Psoas muscle (tissue), 8 donors: Measurements from ENCODE around the gene ATP5F1A. TPM values are rescaled to one million over a fixed set of nuclear protein-coding genes. Genes with fewer than 3 reads are reported as not detected.
A peak's percentile ranks its signal among the peaks of the same experiment; 100 is the strongest.
"Not testable (repeated sequence)": the region's sequence is repeated elsewhere in the genome, so short reads cannot be mapped to it uniquely, and the experiment has no call there.

Source experiments
- ATAC-seq, 4 donors: fragments of 200-7000 bp; cut with Tn5 transposase; one replicate each; pipeline ENCODE4 v1.9.1; 2020; ENCODE audit warnings: moderate library complexity in 3 of 4, mild to moderate bottlenecking in 2 of 4
- DNase-seq, 2 donors: peaks; one replicate each; pipeline ENCODE4 v3.0.0-alpha.2; 2020
- H3K27ac ChIP-seq: fragments of 200-600 bp; one replicate; pipeline ENCODE4 v1.8.0; 2022
- H3K27me3 ChIP-seq, 3 donors: fragments of 200-600 bp in 1 of 3; one replicate each; pipeline versions ENCODE4 v1.6.1 to v1.8.0; 2013 to 2022; ENCODE audit warnings: low read length in 2 of 3, mild to moderate bottlenecking in 2 of 3, moderate library complexity in 1 of 3; ENCODE audit not compliant: insufficient read depth in 3 of 3
- H3K36me3 ChIP-seq, 2 donors: fragments of 200-600 bp in 1 of 2; one replicate each; pipeline versions ENCODE4 v1.6.1 to v1.8.0; 2013 to 2022; ENCODE audit warnings: low read depth in 1 of 2, mild to moderate bottlenecking in 1 of 2, moderate library complexity in 1 of 2; ENCODE audit not compliant: insufficient read depth in 1 of 2
- H3K4me1 ChIP-seq: fragments of 200-600 bp; one replicate; pipeline ENCODE4 v1.8.0; 2022
- H3K4me3 ChIP-seq: fragments of 200-600 bp; one replicate; pipeline ENCODE4 v1.8.0; 2022; ENCODE audit warnings: mild to moderate bottlenecking
- H3K9me3 ChIP-seq: fragments of 200-600 bp; one replicate; pipeline ENCODE4 v1.8.0; 2022
- WGBS, 3 donors: extraction: QIAGEN DNeasy Blood & Tissue Kit; methylation state at CpG; one replicate each; pipeline versions ENCODE4 v1.1.6 to v1.1.7; 2013; 5-methylcytosine and 5-hydroxymethylcytosine counted together
- intact Hi-C, 2 donors: fragments of 100-400 bp; cut with DNase I; formaldehyde crosslinking; loops; one replicate each; pipeline versions ENCODE4 v1.11.0 to v1.14.2; 2022
- polyA plus RNA-seq, 3 donors: library from polyadenylated mRNA; stranded (reverse); fragments of 200-250 nt; gene quantifications; one replicate each; pipeline ENCODE4 v1.2.3, GENCODE V29; 2013
- total RNA-seq, 4 donors: library from RNA; stranded (reverse); fragmentation: NEBNext Ultra II Directional in 2 of 4; extraction: Animal tissue kit (Norgen Biotek cat#: 25700) in 2 of 4; gene quantifications; one replicate each; pipeline versions ENCODE4 v1.2.1 to v1.2.4, GENCODE V29; 2021 to 2023
- TF ChIP-seq, protein P1 (sequence below): fragments of 200-600 bp; IDR thresholded peaks from one replicate; pipeline ENCODE4 v1.8.0; 2022; ENCODE audit warnings: antibody characterized with exemption
- donor health status: healthy with polysubstance abuse.
- donor health status: DM: no; HTN: no; CAD: no; lungs with moderate emphysema.
- donor health status: Bipolar disorder and iron deficiency.
- donor health status: healthy.
- donor health status: DM: yes; HTN: yes; CAD: no.
- donor health status: DM: no; HTN: no; CAD: no.
- donor health status: DM: no; HTN: no; CAD: no.
- donor health status: DM: yes; HTN: yes; CAD: no.

ATP5F1A gene
- total and polyA plus RNA-seq, 7 donors: 654 to 1,102 (median 823) TPM

DNA sequence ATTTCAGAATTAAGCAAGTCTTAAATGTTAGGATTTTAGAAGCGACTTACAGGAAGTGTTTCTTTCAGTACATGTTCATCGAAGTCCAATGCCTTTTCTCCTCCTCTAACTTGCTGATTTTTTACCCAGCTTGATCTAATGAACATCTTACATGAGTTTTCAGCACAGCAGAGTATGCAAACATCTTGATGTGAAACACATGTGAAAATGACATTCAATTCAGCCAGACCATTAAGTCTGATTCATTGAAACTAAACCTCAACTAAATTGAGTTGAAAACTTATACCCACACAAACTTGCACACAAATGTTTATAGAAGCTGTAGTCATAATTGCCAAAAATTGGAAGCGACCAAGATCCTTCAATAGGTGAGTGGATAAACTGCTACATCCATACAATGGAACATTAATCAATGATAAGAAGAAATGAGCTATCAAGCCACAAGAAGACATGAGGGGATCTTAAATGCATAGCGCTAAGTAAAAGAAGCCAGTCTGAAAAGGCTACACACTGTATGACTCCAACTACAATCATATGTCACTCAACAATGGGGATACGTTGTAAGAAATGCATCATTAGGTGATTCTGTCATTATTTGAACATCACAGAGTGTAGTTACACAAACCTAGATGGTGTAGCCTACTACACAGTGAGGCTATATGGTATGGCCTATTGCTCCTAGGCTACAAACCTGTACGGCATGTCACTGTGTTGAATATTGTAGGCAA, 44.6 kb downstream of the ATP5F1A start:
- TF ChIP-seq, protein P1, sequence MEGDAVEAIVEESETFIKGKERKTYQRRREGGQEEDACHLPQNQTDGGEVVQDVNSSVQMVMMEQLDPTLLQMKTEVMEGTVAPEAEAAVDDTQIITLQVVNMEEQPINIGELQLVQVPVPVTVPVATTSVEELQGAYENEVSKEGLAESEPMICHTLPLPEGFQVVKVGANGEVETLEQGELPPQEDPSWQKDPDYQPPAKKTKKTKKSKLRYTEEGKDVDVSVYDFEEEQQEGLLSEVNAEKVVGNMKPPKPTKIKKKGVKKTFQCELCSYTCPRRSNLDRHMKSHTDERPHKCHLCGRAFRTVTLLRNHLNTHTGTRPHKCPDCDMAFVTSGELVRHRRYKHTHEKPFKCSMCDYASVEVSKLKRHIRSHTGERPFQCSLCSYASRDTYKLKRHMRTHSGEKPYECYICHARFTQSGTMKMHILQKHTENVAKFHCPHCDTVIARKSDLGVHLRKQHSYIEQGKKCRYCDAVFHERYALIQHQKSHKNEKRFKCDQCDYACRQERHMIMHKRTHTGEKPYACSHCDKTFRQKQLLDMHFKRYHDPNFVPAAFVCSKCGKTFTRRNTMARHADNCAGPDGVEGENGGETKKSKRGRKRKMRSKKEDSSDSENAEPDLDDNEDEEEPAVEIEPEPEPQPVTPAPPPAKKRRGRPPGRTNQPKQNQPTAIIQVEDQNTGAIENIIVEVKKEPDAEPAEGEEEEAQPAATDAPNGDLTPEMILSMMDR: no peak
- intact Hi-C loops: no loop called here
- H3K27ac ChIP-seq: peak overlapping the region; percentile 79

GRCh38 chr18:46051731-46052461, 46.2 kb downstream of the ATP5F1A start:
- DNase-seq (no peak), ATAC-seq (peak; percentile 88 to 96 (median 92))
- Histone ChIP-seq H3K9me3 (no peaks in the 10 kb centered on the region), H3K27ac (peak overlapping the region; percentile 79), H3K36me3 (no peaks in the 10 kb centered on the region), H3K4me3 (peak overlapping the region; percentile 37), H3K27me3 (no peaks in the 10 kb centered on the region), H3K4me1 (peaks cover 26% of the 10 kb centered on the region)
- intact Hi-C loops: no loop called here
- TF ChIP-seq, protein P1: no peak
- 23 to 49% (median 42%) methylated on average over 6 of the region's 6 CpGs for WGBS, 3 donors

More for the DNA sequence above, 44.6 kb downstream of the ATP5F1A start:
- no peaks in the 10 kb centered on the region for H3K9me3 ChIP-seq
- no peaks in the 10 kb centered on the region for H3K27me3 ChIP-seq
- peaks cover 26% of the 10 kb centered on the region for H3K4me1 ChIP-seq
- H3K4me3 ChIP-seq: no peak overlapping the region
- 86 to 88% (median 88%) methylated on average over 6 of the region's 6 CpGs for WGBS, 3 donors
- no peaks in the 10 kb centered on the region for H3K36me3 ChIP-seq
- no peak for DNase-seq
- no peak for ATAC-seq

DNA sequence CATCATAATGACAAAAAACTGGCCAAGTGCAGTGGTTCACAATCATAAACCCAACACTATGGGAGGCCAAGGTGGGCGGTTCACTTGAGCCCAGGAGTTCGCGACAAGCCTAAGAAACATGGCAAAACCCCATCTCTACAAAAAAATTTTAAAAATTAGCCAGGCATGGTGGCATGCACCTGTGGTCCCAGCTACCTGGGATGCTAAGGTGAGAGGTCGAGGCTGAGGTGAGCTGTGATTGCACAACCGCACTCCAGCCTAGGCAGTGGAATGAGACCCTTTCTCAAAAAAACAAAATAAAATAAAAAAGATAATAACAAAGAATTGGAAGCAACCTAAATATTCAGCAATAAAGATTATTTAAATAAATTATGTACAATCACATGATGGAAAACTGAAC, 47.8 kb downstream of the ATP5F1A start:
- TF ChIP-seq, protein P1: no peak
- 95 to 96% (median 95%) methylated on average over 5 of the region's 5 CpGs for WGBS, 3 donors
- intact Hi-C loops: no loop called here

DNA sequence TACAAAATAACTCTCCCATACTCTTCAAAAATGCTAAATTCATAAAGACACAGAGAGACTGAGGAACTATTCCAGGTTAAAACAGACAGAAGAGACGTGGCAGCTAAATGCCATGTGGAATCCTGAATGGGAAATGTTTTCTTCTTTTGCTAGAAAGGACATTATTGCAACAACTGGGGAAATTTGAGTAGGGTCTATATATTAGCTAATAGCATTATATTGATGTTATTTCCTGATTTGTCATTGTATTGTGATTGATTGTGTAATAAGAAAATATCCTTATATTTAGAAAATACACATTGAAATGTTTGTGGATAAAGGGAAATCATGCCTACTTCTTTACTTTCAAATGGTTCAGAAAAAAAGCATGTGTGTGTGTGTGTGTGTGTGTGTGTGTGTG, 49.5 kb downstream of the ATP5F1A start:
- intact Hi-C loops: no loop called here
- Histone ChIP-seq H3K27me3 (peaks cover 0 to 1% (median 0%) of the 10 kb centered on the region in 3 donors), H3K4me1 (peaks cover 21% of the 10 kb centered on the region), H3K9me3 (no peaks in the 10 kb centered on the region), H3K27ac (no peak overlapping the region), H3K36me3 (no peaks in the 10 kb centered on the region), H3K4me3 (no peak overlapping the region)
- WGBS, 3 donors: 76 to 95% (median 80%) methylated on average over 1 of the region's 1 CpG
- no peak for ATAC-seq
- TF ChIP-seq, protein P1: no peak
- no peak for DNase-seq

More for the DNA sequence above, 47.8 kb downstream of the ATP5F1A start:
- H3K4me3 ChIP-seq: no peak overlapping the region
- DNase-seq (no peak), ATAC-seq (no peak)
- peaks cover 23% of the 10 kb centered on the region for H3K4me1 ChIP-seq
- no peaks in the 10 kb centered on the region for H3K36me3 ChIP-seq
- no peak overlapping the region for H3K27ac ChIP-seq
- H3K9me3 ChIP-seq: no peaks in the 10 kb centered on the region
- peaks cover 0 to 1% (median 0%) of the 10 kb centered on the region in 3 donors for H3K27me3 ChIP-seq

DNA sequence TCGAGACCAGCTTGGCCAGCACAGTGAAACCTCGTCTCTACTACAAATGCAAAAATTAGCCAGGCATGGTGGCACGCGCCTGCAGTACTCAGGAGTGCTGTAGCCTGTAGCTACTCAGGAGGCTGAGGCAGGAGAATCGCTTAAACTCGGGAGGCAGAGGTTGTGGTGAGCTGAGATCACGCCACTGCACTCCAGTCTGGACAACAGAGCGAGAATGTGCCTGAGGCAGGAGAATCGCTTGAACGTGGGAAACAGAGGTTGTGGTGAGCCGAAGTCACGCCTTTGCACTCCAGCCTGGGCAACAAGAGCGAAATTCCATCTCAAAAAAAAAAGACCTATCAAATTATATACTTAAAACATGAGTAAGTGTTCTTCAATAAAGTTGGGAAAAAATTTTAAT, 50.7 kb downstream of the ATP5F1A start:
- H3K36me3 ChIP-seq, H3K4me3 ChIP-seq, H3K9me3 ChIP-seq, DNase-seq, ATAC-seq, H3K27ac ChIP-seq, intact Hi-C loops, H3K27me3 ChIP-seq: not testable (repeated sequence)
- H3K4me1 ChIP-seq: peaks cover 12% of the 10 kb centered on the region
- 78 to 83% (median 79%) methylated on average over 13 of the region's 13 CpGs for WGBS, 3 donors
